Measurements from ENCODE around the gene CMPK1. TPM values are rescaled to one million over a fixed set of nuclear protein-coding genes. Genes with fewer than 3 reads are reported as not detected.
A peak's percentile ranks its signal among the peaks of the same experiment; 100 is the strongest.

Gene CMPK1
- total RNA-seq, 3 donors from 2014 or later = 159 to 226 (median 223) TPM

GRCh38 chr1:47382399-47382983 is 48.9 kb downstream of the CMPK1 start:
- ATAC-seq (no peak), DNase-seq (no peak)
- Histone ChIP-seq H3K4me3 (no peak overlapping the region), H3K4me1 (ENCODE audit: low read depth) (no peaks in the 10 kb centered on the region), H3K36me3 (ENCODE audit: low read depth) (no peaks in the 10 kb centered on the region), H3K9me3 (no peaks in the 10 kb centered on the region)
- intact Hi-C loops (cut with DNase I, micrococcal nuclease) = no loop called here
- no peak for TF ChIP-seq CTCF (IDR thresholded peaks at IDR 0.05)

GRCh38 chr1:47384083-47384482 is 50.5 kb downstream of the CMPK1 start:
- no peaks in the 10 kb centered on the region for H3K36me3 ChIP-seq (ENCODE audit: low read depth)
- H3K9me3 ChIP-seq = no peaks in the 10 kb centered on the region
- ATAC-seq (no peak), DNase-seq (no peak)
- no peak overlapping the region for H3K4me3 ChIP-seq
- no peak for TF ChIP-seq CTCF (IDR thresholded peaks at IDR 0.05)
- intact Hi-C loops (cut with DNase I, micrococcal nuclease) = no loop called here
- peaks cover 9% of the 10 kb centered on the region for H3K4me1 ChIP-seq (ENCODE audit: low read depth)

GRCh38 chr1:47385020-47385419 is 51.4 kb downstream of the CMPK1 start:
- no peak for TF ChIP-seq CTCF (IDR thresholded peaks at IDR 0.05)
- no peak for ATAC-seq
- Histone ChIP-seq H3K4me1 (ENCODE audit: low read depth) (peaks cover 12% of the 10 kb centered on the region), H3K4me3 (no peak overlapping the region), H3K9me3 (no peaks in the 10 kb centered on the region), H3K36me3 (ENCODE audit: low read depth) (no peaks in the 10 kb centered on the region)
- intact Hi-C loops (cut with DNase I, micrococcal nuclease) = no loop called here
- no peak for DNase-seq

- no peak for TF ChIP-seq CTCF (IDR thresholded peaks at IDR 0.05)
- H3K4me3 ChIP-seq = no peak overlapping the region
- DNase-seq (no peak), ATAC-seq (no peak)
- intact Hi-C loops (cut with DNase I, micrococcal nuclease) = no loop called here
- H3K4me1 ChIP-seq (ENCODE audit: low read depth) = peaks cover 18% of the 10 kb centered on the region
- H3K36me3 ChIP-seq (ENCODE audit: low read depth) = no peaks in the 10 kb centered on the region
- H3K9me3 ChIP-seq = no peaks in the 10 kb centered on the region
Measured at GRCh38 chr1:47386268-47386667, 52.7 kb downstream of the CMPK1 start.

GRCh38 chr1:47388030-47388890 is 54.7 kb downstream of the CMPK1 start:
- intact Hi-C loops (cut with DNase I, micrococcal nuclease) = no loop called here
- ATAC-seq (peak; percentile 14), DNase-seq (no peak)

More at GRCh38 chr1:47388030-47388890, 54.7 kb downstream of the CMPK1 start:
- no peaks in the 10 kb centered on the region for H3K36me3 ChIP-seq (ENCODE audit: low read depth)
- no peak for TF ChIP-seq CTCF (IDR thresholded peaks at IDR 0.05)
- no peaks in the 10 kb centered on the region for H3K9me3 ChIP-seq
- H3K4me1 ChIP-seq (ENCODE audit: low read depth) = peaks cover 18% of the 10 kb centered on the region
- H3K4me3 ChIP-seq = no peak overlapping the region

Data from mucosa of descending colon (tissue), 3 donors.